Kidney glomerular epithelial cell (primary cell): ENCODE measurements around the gene PAQR7.

Source experiments
- DNase-seq: peaks from one replicate; lab custom pipeline; 2025; lab: John Stamatoyannopoulos, UW

PAQR7 gene, protein sequence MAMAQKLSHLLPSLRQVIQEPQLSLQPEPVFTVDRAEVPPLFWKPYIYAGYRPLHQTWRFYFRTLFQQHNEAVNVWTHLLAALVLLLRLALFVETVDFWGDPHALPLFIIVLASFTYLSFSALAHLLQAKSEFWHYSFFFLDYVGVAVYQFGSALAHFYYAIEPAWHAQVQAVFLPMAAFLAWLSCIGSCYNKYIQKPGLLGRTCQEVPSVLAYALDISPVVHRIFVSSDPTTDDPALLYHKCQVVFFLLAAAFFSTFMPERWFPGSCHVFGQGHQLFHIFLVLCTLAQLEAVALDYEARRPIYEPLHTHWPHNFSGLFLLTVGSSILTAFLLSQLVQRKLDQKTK

DNA sequence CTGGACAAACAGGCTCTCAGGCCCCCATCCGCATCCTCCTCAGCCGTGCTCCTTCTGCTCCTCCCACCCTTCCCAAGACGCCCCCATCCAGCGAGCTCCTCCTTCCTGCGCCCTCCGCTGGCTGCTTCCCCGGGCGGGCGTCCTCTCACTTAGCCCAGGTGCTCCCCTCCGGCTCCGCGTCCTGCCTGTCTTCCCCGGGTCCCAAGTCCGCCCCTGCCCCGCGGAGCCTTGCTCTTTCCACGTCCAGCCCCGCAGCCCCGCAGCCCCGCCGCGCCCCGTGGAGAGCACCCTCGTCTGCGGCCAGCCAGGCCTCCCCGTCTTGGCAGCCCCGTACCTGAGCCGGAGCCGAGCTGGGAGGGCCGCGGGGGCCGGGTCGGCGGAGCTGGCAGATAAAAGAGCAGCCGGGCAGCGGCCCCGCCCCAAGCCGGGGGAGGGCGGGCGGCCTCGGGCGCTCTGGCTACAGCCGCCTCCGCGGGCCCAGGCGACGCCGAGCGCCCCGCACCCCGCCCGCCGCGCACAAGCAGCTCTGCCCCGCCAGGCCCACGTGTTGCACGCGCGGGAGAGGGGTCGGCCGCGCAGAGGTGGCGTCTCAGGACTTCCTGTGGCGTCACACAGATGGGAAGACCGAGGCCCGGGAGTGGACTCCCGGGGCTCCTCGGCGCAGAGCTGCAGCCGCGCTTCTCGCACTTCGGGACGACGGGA is at the start of gene PAQR7:
Gene PAQR7, minus strand, starts transcription at position 555 of the 702 bp plus-strand sequence. CDS start 11,869 bp downstream, outside the sequence.
- DNase-seq = peak; percentile 60

DNA sequence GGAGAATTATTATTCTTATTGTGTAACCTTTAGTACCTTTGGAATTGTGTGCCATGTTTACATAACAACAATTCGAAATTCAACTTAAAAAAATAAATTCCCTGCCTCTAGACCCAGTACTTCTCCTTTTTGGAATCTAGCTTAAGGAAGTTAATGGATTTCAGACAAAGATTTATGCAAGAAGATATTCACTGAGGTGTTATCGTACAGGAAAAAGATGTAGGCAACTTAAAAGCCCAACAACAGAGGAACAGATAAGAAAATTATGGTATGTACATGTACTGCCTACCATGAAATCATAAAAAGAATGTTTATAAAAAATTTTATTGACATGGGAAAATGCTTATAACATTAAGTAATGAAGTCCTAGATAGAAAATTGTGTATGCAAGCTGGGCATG is 48.9 kb upstream of the PAQR7 start:
- DNase-seq = no peak

DNA sequence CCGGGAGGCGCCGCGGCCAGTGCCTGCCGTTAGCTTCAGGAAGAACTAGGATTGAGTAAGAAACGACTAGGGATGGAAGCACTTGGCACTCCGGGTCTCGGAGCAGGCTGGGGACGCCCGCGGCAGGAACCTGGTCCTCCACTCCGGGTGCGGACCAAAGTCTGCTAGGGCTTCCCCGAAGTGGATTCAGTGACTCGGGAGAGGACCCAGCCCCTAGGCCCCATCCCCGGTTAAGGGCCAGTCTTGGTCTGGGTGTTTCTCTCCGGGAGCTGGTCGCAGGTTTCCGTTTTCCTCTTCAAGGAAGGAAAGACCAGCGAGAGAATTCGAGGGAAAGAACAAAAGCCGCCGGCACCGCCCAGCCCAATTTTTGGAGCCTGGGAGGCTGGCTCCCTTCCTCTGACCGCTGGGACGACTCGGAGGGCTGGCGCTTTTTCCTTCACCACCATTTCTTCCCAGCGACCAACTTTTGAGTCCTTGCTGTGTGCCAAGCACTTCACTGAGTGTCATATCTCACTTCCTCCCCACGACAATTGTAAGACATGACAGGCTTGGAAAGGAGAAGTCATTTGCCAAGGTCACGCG is 47.6 kb upstream of the PAQR7 start:
- peak; percentile 16 for DNase-seq

DNA sequence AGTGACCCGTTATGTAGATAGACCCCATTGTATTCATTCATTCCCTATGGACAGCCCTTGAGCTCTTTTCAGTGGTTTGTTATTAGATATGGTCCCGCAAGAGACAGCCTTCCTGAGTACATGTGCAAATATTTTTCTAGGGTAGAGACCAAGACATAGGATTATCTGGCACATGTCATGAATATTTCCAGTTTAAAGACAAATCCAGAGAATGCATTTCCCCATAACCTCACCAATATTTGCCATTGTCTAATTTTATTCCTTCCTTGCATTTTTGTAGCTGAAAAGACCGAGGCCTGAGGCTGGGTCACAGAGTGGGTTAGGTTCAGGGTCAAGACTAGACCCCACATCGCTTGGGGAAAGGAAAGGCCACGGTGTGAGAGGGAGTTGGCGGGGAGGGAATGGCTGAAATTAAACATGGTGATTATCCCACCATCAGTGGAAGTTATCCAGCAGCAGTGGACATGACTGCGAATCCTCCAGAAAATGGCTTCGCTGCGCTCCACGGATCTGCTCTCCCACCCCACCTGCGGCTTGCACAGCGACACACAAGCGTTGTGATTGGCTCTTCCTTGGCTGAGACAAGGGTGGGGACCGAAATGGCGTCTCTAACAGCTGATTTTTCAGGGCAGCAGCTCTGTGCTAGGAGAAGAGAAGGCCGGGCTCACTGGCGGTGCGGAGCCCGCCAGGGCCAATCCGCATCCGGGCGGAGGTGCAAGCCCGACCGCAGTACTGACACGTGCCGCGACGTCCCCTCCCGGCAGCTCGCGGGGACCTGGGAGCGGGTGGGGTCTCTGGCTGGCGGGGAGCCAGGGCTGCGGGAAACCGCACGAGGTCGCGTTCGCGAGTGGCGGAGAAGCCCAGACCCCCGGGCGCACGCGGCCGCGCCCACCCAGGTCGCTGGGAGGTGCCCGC is 46.8 kb upstream of the PAQR7 start:
- no peak for DNase-seq

DNA sequence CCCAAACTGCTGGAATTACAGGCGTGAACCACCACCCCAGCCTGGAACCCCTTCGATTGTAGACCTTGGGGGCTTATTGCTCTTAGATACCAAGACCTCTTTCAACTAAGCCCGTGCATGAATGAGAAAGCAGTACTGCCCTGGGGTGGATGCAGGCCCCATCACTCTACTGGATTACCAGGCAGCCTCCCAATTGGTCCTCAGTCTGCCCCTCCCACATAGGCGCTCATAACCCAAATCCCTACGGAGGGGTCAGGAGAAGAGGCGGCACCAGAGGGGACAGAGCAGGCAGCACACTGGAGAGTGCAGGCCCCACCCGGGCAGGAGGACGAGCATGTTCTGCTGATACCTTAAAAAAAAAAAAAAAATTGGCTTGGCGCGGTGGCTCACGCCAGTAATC is 43.1 kb upstream of the PAQR7 start:
- DNase-seq = no peak

DNA sequence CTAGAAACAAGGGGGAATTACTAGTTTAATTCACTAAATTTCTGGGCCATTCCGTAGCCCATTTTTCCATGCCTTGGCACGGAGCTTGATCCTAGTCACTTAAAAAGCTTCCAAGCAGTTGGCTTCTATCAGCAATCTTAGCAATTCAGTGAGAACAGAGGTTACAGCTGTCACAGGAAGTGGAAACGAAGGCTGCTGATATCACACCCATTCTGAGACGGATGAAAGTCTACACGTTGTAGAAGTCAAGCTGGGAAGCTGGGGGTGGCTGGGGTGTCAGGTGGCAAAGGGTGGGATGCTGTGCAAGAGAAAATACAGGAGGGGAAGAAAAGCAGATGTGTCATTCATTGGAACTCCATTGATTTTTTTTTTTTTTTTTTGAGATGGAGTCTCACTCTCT is 42.5 kb upstream of the PAQR7 start:
- no peak for DNase-seq

DNA sequence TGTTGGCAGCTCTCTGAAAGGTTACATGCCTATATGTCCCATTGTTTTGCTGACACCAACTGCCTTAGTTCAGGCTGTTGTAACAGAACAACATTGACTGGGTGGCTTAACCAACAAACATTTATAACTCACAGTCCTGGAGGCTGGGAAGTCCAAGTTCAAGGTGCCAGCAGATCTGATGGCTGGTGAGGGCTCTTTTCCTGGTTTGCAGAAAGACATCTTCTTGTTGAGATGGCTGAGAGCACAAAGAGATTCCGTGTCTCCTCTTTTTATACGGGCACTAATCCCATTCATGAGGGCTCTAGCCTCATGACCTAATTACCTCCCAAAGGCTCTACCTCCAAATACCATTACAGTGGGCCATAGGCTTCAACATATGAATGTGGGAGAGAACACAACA is 41.0 kb upstream of the PAQR7 start:
- DNase-seq = no peak

DNA sequence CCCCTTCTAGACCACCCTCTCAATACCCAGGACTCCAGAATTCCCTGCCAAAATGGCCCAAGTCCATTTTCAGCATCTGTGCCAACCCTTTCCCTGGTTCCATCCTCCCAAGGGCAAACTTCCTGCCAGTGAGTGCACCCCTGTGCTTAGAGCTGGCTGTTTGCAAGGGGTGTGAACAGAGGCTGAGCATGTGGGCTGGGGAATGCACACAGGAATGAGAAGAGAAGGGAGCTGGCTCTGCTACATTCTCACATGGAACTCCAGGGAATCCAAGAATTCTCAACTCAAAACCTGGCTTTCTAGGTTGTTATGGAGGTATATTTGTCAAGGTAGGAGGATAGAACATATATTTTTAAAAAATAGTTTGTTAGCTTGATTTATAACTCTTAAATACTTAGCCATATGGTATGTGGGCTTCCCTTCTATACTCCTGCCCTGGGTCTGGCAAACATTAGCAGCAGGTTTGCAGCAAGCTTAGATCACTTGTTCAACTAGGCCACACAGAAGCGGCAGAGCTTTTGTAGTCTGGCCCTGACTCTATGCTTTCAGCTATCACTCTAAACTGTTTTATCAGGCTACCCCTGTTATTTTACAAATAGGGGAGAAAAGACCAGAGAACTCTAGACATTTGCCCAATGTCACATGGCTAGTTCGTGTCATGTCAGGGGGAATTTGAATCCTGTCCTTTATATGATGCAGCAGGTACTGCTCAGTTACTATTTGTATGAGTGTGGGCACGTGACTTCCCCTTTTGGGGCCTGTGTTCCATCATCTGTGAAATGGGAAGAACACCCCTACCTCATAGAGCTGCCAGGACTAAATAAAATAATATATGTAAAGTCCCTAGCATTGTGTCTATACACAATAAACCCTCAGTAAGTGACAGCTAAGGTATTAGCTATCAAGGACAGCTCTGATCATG is 38.8 kb upstream of the PAQR7 start:
- DNase-seq = no peak

DNA sequence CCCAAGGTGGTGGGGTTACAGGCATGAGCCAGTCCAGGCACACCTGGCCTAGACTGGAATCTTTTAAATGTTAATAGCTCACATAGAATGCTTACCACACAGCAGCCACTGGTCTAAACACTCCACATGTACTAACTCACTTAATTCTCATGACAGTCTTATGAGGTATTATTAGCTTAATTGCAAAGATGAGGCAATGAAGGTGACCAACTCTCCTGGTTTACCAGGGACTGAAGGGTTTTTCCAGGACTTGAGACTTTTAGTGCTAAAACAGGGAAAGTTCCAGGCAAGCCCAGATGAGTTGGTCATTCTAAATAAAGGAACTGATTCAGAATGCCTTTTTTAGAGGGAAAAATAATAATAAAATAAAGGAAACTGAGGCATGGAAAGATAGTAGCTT is 37.7 kb upstream of the PAQR7 start:
- DNase-seq = no peak

DNA sequence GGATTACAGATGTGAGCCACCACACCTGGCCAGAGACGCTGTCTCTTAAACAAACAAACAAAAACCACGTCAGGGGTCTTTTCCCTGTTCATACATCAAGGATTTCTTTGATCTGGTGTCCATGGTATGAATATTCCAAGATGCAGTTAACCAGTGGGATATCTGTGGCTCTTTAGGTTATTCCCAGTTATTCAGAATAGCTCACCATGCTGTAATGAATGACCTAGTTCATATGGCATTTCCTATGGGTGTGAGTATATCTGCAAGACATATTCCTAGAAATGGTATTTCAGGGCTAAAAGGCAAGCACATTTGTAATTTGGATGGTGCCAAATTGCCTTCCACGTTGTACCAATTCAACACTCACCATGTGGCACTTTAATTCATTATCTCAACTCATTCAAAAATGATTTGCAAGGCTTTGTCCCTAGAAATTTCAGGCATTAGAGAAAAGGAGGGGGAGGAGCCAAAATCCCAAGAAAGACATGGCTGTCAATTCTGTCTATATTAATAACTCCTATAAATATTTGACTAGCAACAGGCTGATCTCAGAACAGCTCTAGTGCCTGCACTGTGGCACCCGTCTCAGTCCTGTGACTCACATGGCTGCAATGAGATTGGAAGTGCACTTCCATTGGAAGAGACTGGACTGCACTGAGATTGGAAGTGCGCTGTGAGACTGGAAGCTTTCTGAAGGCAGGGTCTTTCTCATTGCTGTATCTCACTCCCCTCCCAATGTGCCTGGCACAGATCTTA is 36.7 kb upstream of the PAQR7 start:
- no peak for DNase-seq

DNA sequence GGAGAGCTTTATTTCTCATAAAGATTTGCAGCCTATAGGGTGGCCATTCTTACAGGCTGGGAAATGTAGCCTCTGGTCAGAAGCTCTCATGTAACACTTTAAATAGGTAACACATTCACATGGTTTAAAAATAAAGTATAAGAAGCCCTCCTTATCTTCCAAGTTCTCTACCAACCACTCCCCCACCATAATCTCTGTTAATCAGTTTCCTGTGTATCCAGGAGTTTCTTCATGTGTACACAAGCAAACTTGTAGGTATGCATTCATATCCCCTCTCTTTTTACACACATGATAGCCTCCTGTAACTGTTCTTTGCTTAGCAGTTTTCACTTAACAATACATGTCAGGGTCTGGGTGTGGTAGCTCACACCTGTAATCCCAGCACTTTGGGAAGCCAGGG is 35.7 kb upstream of the PAQR7 start:
- no peak for DNase-seq

DNA sequence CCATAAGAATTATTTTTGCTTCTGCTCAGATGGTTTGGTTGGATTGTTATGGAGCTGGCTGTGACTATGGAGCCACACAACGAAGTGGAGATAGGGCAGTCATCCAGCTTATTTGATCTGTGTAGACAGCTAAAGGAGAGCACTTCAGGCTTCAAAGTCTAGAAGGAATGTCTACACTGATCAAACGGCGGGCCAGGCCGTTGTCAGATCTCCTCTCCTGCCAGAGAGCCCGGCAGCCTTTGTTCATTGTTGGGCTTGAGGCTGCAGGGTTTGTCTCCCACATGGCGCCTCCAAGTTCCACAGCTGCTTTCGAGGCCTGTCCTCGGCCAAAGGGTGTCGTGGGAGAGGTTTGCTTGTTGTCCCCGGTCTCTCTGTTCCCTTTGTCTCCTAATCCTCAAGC is 33.5 kb upstream of the PAQR7 start:
- DNase-seq = no peak

DNA sequence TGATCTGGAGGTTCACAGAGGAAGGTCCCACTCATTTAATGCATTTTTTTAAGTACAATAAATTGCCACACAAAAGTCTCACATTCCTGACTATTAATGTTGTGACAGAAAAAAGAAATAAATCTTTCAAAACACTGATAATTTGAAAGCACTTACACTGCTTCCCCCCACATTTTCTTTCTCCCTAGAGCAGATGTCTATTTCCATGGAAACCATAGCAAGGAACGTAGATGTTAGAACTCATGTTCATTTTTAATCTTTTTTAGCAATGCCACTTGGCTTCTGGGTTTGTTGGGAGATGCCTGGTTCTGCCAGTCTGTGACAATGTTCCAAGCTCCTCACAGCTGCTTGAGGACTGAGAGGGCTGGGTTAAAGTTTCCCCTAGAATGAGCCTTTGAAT is 32.7 kb upstream of the PAQR7 start:
- DNase-seq = no peak

DNA sequence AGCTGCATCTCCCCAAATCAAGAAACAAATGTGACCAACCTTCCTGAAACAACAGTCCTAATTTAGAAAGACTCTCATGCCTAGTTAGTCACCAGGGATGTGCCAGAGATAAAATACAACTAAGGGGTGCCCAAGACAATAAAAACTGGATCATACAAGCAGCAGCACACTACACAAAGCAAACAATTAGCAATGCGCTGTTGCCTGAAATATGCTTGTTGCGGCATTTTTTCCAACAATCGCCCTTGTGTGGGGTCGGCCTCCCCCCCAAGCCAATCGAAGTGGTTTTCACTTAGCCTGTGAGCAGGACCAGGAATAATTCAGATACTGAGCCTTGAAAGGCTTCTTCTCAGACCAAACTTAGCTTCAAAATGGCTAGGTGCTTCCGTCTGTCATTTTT is 32.1 kb upstream of the PAQR7 start:
- no peak for DNase-seq

DNA sequence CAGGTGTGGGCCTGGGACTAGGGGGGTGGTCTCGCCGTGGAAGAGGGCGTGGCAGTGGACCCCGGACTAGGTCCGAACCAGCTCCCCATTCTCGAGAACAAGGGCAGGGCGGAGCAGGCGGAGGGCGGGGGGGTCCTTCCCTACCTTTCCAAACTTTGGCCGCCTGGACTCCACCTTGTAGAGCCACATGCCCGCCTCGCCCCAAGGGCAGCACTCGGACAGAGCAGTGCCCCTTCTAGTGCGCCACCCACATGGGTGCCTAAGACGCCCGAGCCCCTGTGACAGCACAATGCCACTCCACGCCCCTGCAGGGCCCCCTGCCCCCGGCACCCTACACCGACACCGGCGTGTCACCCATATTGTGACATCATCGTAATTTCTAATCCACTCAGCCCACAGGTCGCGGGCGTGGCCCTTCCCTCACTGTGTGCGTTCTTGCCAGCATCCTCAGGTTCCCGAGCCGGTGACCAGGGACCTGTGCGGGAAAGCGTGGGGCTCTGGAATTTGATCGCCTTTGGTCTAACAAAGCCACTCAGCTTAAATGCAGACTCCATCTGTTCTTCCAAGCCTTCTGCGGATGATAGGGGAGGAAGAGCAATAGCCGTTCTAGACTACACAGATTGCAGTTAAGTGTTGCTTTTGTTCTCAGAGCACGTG is 31.3 kb upstream of the PAQR7 start:
- no peak for DNase-seq

DNA sequence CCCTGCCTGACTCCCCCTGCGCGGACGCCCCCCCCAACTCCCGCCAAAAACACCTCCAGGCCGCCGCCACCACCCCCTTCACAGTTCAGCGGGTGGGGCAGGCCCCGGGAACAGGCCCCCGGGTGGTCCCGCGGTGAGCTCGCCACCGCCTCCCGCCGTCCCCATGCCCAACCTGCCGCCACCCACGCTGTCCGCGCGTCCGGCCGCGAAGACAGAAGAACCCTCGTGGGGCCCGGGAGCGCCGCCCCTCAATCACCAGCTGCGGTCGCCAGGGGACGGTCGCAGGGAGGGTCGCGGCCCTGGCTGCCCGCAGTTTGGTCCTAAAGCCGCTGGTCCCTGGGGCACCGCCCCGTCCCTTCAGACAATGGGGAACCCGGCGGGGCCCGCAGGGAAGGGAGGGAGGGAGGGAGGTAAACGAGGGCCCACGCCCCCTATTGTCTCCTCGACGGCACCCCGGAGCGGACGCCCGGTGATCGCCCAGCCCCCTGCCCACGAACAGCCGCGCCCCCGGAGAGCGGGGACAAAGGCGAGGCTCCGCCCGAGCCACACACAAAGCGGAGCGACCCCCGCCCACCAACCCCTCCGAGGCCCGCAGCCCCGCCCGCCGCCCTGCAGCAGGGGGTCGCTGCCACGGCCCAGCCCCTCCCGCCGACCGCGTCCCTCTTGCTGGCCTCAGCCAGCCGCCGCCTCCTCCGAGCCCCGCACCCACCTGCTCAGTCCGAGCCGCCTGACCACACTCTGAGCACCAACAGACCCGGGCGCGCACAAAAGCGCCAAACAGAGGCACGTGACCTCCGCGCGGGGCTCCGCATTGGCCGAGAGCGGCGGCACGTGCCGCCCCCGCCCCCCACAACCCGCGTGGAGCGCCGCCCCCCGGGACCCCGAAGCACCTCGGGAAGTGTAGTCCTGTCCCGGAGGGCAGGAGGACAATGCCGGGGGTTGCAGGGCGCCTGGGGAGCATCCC is 30.5 kb upstream of the PAQR7 start, which contains the start of gene STMN1:
Gene STMN1, minus strand, starts transcription at position 740 of the 964 bp plus-strand sequence. CDS start 1,743 bp downstream, outside the sequence.
- DNase-seq = peak; percentile 53

DNA sequence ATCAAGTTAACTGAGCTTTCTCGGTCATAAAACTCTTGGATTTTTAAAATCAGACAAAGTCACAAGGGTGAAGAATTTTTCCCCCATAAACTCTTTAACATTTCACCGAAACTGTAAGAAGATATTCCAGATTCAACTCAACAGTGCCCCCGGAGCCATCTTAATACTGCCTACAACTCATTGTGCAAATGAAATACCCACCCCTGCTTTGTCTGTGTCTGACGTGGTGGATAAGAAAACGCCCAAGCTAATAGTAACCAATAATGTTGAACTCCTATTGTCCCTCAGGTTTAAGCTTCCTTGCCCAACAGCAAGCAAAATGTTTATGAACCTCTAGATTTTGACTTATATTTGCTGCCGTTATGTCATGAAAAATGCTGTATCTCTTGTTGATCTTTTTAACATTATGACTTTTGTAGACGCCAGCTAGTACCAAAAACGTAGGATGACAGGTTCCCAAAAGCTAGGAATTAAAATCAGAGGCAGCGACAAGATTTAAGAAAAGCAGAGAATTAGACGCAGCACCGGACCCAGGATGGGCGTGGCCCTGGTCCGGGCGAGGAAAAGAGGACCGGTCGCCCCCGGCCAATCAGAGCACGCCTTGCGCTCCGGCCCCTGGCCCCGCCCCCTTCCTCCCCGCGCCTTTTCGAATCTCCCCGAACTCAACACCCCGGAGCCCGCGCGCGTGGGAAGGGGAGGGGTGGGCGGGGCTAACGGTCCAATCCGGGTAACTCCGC is 29.6 kb upstream of the PAQR7 start:
- peak; percentile 89 for DNase-seq

DNA sequence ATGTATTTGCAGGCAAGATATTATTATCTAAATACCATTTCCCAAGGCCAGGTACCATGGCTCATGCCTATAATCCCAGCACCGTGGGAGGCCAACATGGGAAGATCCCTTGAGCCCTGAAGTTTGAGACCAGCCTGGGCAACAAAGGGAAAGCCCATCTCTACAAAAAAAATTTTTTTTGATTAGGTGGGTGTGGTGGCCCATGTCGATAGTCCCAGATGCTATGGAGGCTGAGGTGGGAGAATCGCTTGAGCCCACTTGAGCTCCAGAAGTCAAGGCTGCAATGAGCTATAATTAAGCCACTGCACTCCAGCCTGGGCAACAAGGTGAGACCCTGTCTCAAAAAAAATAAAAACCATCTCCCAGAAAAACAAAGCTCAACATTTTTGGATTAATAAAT is 28.5 kb upstream of the PAQR7 start:
- no peak for DNase-seq
